ENCODE data around the gene RHD.

DNA sequence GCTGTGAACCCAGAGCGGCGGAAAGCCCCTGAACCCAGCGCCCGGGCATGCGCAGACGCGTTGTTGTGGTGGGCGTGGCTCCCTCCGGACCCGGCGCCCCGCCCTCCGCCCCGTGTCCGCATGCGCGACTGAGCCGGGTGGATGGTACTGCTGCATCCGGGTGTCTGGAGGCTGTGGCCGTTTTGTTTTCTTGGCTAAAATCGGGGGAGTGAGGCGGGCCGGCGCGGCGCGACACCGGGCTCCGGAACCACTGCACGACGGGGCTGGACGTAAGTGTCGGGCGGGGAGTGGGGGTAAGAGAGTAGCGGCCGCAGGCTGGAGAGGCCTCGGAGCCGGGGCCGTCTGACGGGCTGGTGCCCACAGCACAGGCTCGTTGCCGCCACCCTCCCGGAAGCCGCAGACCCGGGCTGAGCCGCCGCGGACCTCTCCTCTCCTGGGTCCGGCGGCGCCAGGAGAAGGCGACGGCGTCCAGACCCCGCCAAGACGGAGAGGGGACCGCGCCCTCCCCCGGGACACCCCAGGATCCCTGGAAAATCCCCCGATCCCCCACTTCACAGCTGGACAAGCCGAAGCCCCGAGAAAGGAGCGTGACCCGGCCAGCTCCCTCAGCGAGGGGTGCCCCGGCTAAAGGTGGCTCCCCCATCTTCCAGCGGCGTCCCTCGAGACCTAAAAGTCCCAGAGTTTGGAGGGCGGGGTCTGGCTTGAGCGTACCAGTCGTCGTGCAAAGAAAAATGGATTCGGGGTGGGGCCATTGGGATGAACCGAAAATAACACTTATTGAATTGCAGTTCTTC lies 66.1 kb downstream of the RHD start, which contains the start of gene TMEM50A:
- peak; percentile 91 to 96 for TF ChIP-seq POLR2AphosphoS5 (IDR thresholded peaks at IDR 0.05)
- TF ChIP-seq POLR2A (IDR thresholded peaks at IDR 0.05) = peak in 3 of 4 donors; percentile 77 to 93 (median 89)
- TF ChIP-seq, protein P1, sequence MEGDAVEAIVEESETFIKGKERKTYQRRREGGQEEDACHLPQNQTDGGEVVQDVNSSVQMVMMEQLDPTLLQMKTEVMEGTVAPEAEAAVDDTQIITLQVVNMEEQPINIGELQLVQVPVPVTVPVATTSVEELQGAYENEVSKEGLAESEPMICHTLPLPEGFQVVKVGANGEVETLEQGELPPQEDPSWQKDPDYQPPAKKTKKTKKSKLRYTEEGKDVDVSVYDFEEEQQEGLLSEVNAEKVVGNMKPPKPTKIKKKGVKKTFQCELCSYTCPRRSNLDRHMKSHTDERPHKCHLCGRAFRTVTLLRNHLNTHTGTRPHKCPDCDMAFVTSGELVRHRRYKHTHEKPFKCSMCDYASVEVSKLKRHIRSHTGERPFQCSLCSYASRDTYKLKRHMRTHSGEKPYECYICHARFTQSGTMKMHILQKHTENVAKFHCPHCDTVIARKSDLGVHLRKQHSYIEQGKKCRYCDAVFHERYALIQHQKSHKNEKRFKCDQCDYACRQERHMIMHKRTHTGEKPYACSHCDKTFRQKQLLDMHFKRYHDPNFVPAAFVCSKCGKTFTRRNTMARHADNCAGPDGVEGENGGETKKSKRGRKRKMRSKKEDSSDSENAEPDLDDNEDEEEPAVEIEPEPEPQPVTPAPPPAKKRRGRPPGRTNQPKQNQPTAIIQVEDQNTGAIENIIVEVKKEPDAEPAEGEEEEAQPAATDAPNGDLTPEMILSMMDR (IDR thresholded peaks at IDR 0.05) = peak in 2 of 6 experiments; percentile 11 to 16
